Vagina (tissue), 2 donors: ENCODE measurements around the gene CBX2. TPM values are rescaled to one million over a fixed set of nuclear protein-coding genes. Genes with fewer than 3 reads are reported as not detected.
A peak's percentile ranks its signal among the peaks of the same experiment; 100 is the strongest.

Source experiments
- DNase-seq, 2 donors: peaks; one replicate each; pipeline ENCODE4 v3.0.0-alpha.2; 2017; ENCODE audit errors: extremely low spot score in 2 of 2
- H3K27ac ChIP-seq: fragments of 200-600 bp; sonication (generic); one replicate; pipeline ENCODE4 v1.5.1; 2019
- H3K27me3 ChIP-seq: fragments of 200-600 bp; sonication (generic); one replicate; pipeline ENCODE4 v1.5.1; 2019
- H3K36me3 ChIP-seq, 2 donors: fragments of 200-600 bp; sonication (generic); one replicate each; pipeline ENCODE4 v1.5.1; 2017 to 2019
- H3K4me1 ChIP-seq: fragments of 200-600 bp; sonication (generic); one replicate; pipeline ENCODE4 v1.5.1; 2019
- H3K4me3 ChIP-seq, 2 donors: fragments of 200-600 bp; sonication (generic); 1 replicate in 1 of 2; 2 replicates in 1 of 2; pipeline ENCODE4 v1.5.1; 2016 to 2019
- H3K9me3 ChIP-seq: fragments of 200-600 bp; sonication (generic); one replicate; pipeline ENCODE4 v1.5.1; 2019
- CTCF ChIP-seq, 3 experiments: fragments of 450-650 bp in 2 of 3; fragments of 200-600 bp in 1 of 3; sonication (generic) in 1 of 3; IDR thresholded peaks; one replicate each; pipeline ENCODE4 v1.5.1; 2017 to 2019; ENCODE audit warnings: antibody characterized with exemption in 3 of 3, mild to moderate bottlenecking in 2 of 3, moderate library complexity in 2 of 3
- POLR2A ChIP-seq, 2 donors: fragments of 450-650 bp; IDR thresholded peaks; one replicate each; pipeline ENCODE4 v1.6.1; 2017; ENCODE audit warnings: antibody characterized with exemption in 2 of 2, mild to moderate bottlenecking in 2 of 2, moderate library complexity in 2 of 2
- POLR2AphosphoS5 ChIP-seq, 2 donors: sonication (generic); formaldehyde crosslinking; IDR thresholded peaks; one replicate each; pipeline ENCODE4 v1.9.0; 2017; ENCODE audit warnings: antibody characterized with exemption in 2 of 2, mild to moderate bottlenecking in 2 of 2, low read depth in 1 of 2; ENCODE audit not compliant: insufficient read depth in 1 of 2
- intact Hi-C: fragments of 100-400 bp; cut with DNase I; formaldehyde crosslinking; loops from one replicate; pipeline ENCODE4 v1.15.1; 2023
- total RNA-seq: library from RNA; depleted of rRNA; stranded (reverse); fragments of >200 nt; gene quantifications from one replicate; pipeline ENCODE4 v1.2.3, GENCODE V29; 2016

Gene CBX2
- total RNA-seq, 1 donor from 2014 or later, result 5.6 TPM

- Histone ChIP-seq H3K9me3 (no peaks in the 10 kb centered on the region), H3K27ac (no peak overlapping the region), H3K4me1 (peaks cover 48% of the 10 kb centered on the region), H3K36me3 (no peaks in the 10 kb centered on the region), H3K4me3 (no peak overlapping the region), H3K27me3 (peaks cover 48% of the 10 kb centered on the region)
- no peak for DNase-seq
- TF ChIP-seq POLR2A (IDR thresholded peaks at IDR 0.05) (no peak), CTCF (IDR thresholded peaks at IDR 0.05) (no peak), POLR2AphosphoS5 (IDR thresholded peaks at IDR 0.05; ENCODE audit: insufficient read depth in 1 of 2, low read depth in 1 of 2) (no peak)
- intact Hi-C loops, result no loop called here
These were observed 29.1 kb downstream of the CBX2 start for GRCh38 chr17:79806863-79807720.

GRCh38 chr17:79808763-79809529 lies 31.0 kb downstream of the CBX2 start:
- H3K4me3 ChIP-seq, result no peak overlapping the region
- intact Hi-C loops, result no loop called here
- no peak for DNase-seq
- no peaks in the 10 kb centered on the region for H3K9me3 ChIP-seq
- peaks cover 39% of the 10 kb centered on the region for H3K27me3 ChIP-seq
- no peaks in the 10 kb centered on the region for H3K36me3 ChIP-seq
- no peak overlapping the region for H3K27ac ChIP-seq
- H3K4me1 ChIP-seq, result peaks cover 38% of the 10 kb centered on the region
- TF ChIP-seq POLR2AphosphoS5 (IDR thresholded peaks at IDR 0.05; ENCODE audit: insufficient read depth in 1 of 2, low read depth in 1 of 2) (no peak), POLR2A (IDR thresholded peaks at IDR 0.05) (no peak)

DNA sequence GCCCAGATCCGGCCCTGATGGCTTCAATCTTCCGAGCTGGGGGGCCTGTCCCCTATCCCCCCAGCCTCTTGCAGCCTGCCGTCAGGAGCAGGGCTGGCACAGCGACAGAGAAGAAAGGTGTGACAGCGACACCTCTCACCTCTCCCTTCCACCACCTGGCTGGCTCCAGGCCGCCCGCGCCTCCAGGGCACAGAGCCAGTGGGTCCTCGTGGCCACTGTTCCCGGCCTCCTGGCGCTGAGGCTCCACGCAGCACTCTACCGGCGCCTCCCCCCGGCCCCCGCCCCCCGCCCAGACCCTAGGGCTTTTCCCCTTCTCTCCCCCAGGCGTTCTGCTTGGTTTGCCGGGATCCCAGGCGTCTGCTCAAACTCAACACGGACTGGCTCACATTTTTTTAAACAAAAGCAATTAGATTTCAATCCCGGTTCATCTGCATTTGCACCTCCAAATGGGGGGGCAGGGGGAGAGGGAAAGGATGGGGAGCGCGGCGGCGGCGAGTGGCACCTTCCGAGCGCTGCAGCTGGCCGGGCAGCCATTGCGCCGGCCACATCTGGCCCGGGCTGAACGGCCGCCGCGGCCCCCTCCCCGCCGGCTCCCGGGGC lies 31.7 kb downstream of the CBX2 start:
- DNase-seq, result no peak
- Histone ChIP-seq H3K27me3 (peaks cover 41% of the 10 kb centered on the region), H3K27ac (no peak overlapping the region), H3K4me3 (peak overlapping the region in 1 of 2 donors; percentile 19), H3K36me3 (no peaks in the 10 kb centered on the region), H3K9me3 (no peaks in the 10 kb centered on the region), H3K4me1 (peaks cover 39% of the 10 kb centered on the region)
- TF ChIP-seq CTCF (IDR thresholded peaks at IDR 0.05) (no peak), POLR2AphosphoS5 (IDR thresholded peaks at IDR 0.05; ENCODE audit: insufficient read depth in 1 of 2, low read depth in 1 of 2) (no peak), POLR2A (IDR thresholded peaks at IDR 0.05) (no peak)
- intact Hi-C loops, result no loop called here

- peaks cover 47% of the 10 kb centered on the region for H3K4me1 ChIP-seq
- intact Hi-C loops, result no loop called here
- H3K4me3 ChIP-seq, result peak overlapping the region in 1 of 2 donors; percentile 19
- no peak for DNase-seq
- H3K27me3 ChIP-seq, result peaks cover 49% of the 10 kb centered on the region
- no peaks in the 10 kb centered on the region for H3K9me3 ChIP-seq
- no peaks in the 10 kb centered on the region for H3K36me3 ChIP-seq
- H3K27ac ChIP-seq, result no peak overlapping the region
- TF ChIP-seq POLR2AphosphoS5 (IDR thresholded peaks at IDR 0.05; ENCODE audit: insufficient read depth in 1 of 2, low read depth in 1 of 2), result no peak
- no peak for TF ChIP-seq POLR2A (IDR thresholded peaks at IDR 0.05)
- TF ChIP-seq CTCF (IDR thresholded peaks at IDR 0.05), result no peak
These were observed 32.4 kb downstream of the CBX2 start for GRCh38 chr17:79810130-79811010.
